ENCODE measurements around the gene KIAA0408. TPM values are rescaled to one million over a fixed set of nuclear protein-coding genes. Genes with fewer than 3 reads are reported as not detected.

KIAA0408 gene
- total RNA-seq, 1 donor from 2014 or later: 16.9 TPM

DNA sequence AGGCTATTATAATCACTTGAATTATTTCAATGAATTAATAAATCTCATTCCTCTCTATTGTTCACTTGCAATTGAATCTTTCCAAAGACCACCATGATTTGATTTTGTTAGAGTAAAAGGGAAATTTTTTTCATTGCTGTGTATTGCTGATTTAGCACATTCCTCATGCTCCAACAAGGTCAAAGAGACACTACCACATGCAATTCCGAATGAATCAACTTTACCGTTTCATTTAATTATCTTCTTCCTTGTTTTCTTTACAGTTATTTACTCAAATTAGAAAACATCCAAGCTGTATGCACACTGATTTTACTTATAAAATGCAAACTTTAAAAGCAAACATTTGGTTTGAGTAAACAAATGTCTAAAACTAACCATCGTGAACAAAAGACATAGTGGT is 967 bp downstream of the KIAA0408 start:
- Mint-ChIP-seq H3K27me3 (ENCODE audit: insufficient read depth) (no peaks in the 10 kb centered on the region), H3K4me1 (ENCODE audit: low read depth) (peaks cover 13% of the 10 kb centered on the region), H3K4me3 (no peak overlapping the region), H3K9me3 (no peaks in the 10 kb centered on the region), H3K27ac (no peak overlapping the region), H3K36me3 (ENCODE audit: low read depth) (peaks cover 3% of the 10 kb centered on the region)
- DNase-seq (ENCODE audit: low spot score): no peak
- intact Hi-C loops (cut with micrococcal nuclease): no loop called here

DNA sequence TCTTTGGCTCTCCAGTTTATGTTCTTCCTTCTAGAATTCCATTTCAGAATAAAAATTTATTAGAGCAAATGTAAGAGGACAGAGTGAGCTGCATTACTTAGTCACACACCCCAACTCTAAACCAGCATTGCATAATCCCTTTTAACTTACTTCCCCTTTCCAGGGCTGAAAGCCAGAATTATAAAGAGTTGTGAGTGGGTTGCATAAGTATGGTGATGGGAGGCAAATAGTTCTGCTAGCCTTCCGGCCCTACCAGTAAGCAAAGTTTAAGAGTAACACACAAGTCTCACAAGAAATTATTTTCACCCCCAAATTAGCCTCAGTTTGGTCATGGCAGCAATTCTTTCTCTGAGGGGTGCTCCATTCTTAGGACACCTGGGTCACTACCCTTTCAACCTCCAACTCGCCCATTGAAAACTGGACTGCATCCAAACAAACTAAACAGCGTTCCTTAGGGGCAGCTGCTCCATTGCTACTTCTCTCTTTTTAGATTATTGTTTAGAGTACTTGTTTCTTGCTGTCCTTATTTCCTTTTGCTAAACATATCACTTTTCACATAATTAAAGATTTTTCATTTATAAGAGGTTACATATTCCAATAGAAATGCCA is 1.6 kb downstream of the KIAA0408 start:
- peaks cover 4% of the 10 kb centered on the region for H3K36me3 Mint-ChIP-seq (ENCODE audit: low read depth)
- H3K9me3 Mint-ChIP-seq: no peaks in the 10 kb centered on the region
- intact Hi-C loops (cut with micrococcal nuclease): no loop called here
- peaks cover 13% of the 10 kb centered on the region for H3K4me1 Mint-ChIP-seq (ENCODE audit: low read depth)
- no peaks in the 10 kb centered on the region for H3K27me3 Mint-ChIP-seq (ENCODE audit: insufficient read depth)
- no peak for DNase-seq (ENCODE audit: low spot score)
- H3K27ac Mint-ChIP-seq: no peak overlapping the region
- no peak overlapping the region for H3K4me3 Mint-ChIP-seq

GRCh38 chr6:127456465-127456864 is 2.7 kb downstream of the KIAA0408 start:
- no peak overlapping the region for H3K27ac Mint-ChIP-seq
- no peaks in the 10 kb centered on the region for H3K27me3 Mint-ChIP-seq (ENCODE audit: insufficient read depth)
- H3K36me3 Mint-ChIP-seq (ENCODE audit: low read depth): peaks cover 5% of the 10 kb centered on the region
- H3K4me3 Mint-ChIP-seq: no peak overlapping the region
- peaks cover 13% of the 10 kb centered on the region for H3K4me1 Mint-ChIP-seq (ENCODE audit: low read depth)
- intact Hi-C loops (cut with micrococcal nuclease): no loop called here
- no peak for DNase-seq (ENCODE audit: low spot score)
- H3K9me3 Mint-ChIP-seq: no peaks in the 10 kb centered on the region

- Mint-ChIP-seq H3K27me3 (ENCODE audit: insufficient read depth) (no peaks in the 10 kb centered on the region), H3K9me3 (no peaks in the 10 kb centered on the region), H3K27ac (no peak overlapping the region), H3K36me3 (ENCODE audit: low read depth) (peaks cover 12% of the 10 kb centered on the region), H3K4me3 (no peak overlapping the region), H3K4me1 (ENCODE audit: low read depth) (no peaks in the 10 kb centered on the region)
- DNase-seq (ENCODE audit: low spot score): no peak
- intact Hi-C loops (cut with micrococcal nuclease): no loop called here
Measured at GRCh38 chr6:127453845-127454619, 5.2 kb downstream of the KIAA0408 start.

- intact Hi-C loops (cut with micrococcal nuclease): no loop called here
- no peak overlapping the region for H3K4me3 Mint-ChIP-seq
- no peaks in the 10 kb centered on the region for H3K9me3 Mint-ChIP-seq
- no peak for DNase-seq (ENCODE audit: low spot score)
- no peaks in the 10 kb centered on the region for H3K27me3 Mint-ChIP-seq (ENCODE audit: insufficient read depth)
- no peak overlapping the region for H3K27ac Mint-ChIP-seq
- H3K4me1 Mint-ChIP-seq (ENCODE audit: low read depth): peaks cover 2% of the 10 kb centered on the region
- H3K36me3 Mint-ChIP-seq (ENCODE audit: low read depth): peaks cover 16% of the 10 kb centered on the region
Measured at GRCh38 chr6:127452803-127453202, 6.4 kb downstream of the KIAA0408 start.

GRCh38 chr6:127451388-127451787 is 7.8 kb downstream of the KIAA0408 start:
- H3K4me3 Mint-ChIP-seq: no peak overlapping the region
- no peak for DNase-seq (ENCODE audit: low spot score)
- H3K27ac Mint-ChIP-seq: no peak overlapping the region
- intact Hi-C loops (cut with micrococcal nuclease): no loop called here
- H3K27me3 Mint-ChIP-seq (ENCODE audit: insufficient read depth): no peaks in the 10 kb centered on the region
- H3K36me3 Mint-ChIP-seq (ENCODE audit: low read depth): peaks cover 27% of the 10 kb centered on the region
- peaks cover 5% of the 10 kb centered on the region for H3K4me1 Mint-ChIP-seq (ENCODE audit: low read depth)
- no peaks in the 10 kb centered on the region for H3K9me3 Mint-ChIP-seq

- no peaks in the 10 kb centered on the region for H3K9me3 Mint-ChIP-seq
- intact Hi-C loops (cut with micrococcal nuclease): loop anchor here (2.0 kb wide), 1 partner anchor 27 kb away; no protein-coding TSS in a partner anchor
- peaks cover 5% of the 10 kb centered on the region for H3K4me1 Mint-ChIP-seq (ENCODE audit: low read depth)
- no peak overlapping the region for H3K27ac Mint-ChIP-seq
- no peaks in the 10 kb centered on the region for H3K27me3 Mint-ChIP-seq (ENCODE audit: insufficient read depth)
- H3K4me3 Mint-ChIP-seq: no peak overlapping the region
- H3K36me3 Mint-ChIP-seq (ENCODE audit: low read depth): peaks cover 29% of the 10 kb centered on the region
- no peak for DNase-seq (ENCODE audit: low spot score)
Measured at GRCh38 chr6:127447780-127448179, 11.4 kb downstream of the KIAA0408 start.

GRCh38 chr6:127446356-127446755 is 12.8 kb downstream of the KIAA0408 start:
- intact Hi-C loops (cut with micrococcal nuclease): loop anchor here (2.0 kb wide), 1 partner anchor 26 kb away; no protein-coding TSS in a partner anchor
- H3K9me3 Mint-ChIP-seq: no peaks in the 10 kb centered on the region

DNA sequence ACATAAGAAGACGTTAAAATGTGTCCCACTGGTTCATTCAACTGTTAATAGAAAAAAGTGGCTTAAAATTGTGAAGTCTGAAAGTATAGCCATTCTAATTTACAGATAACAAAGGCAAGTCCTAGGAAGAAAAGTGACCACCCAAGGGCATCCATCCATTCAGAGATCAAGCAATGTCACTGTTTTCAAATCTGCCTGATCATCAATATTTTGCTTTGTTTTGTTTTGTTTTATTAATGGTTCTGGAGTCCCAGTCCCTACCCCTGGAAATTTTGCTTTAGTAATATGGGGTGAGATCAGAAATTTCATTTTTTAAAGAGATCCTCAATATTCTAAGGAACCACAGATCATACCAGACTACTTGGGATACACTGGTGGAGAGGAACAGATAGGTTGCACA is 17.3 kb downstream of the KIAA0408 start:
- no peak overlapping the region for H3K27ac Mint-ChIP-seq
- intact Hi-C loops (cut with micrococcal nuclease): no loop called here
- peaks cover 12% of the 10 kb centered on the region for H3K36me3 Mint-ChIP-seq (ENCODE audit: low read depth)
- H3K27me3 Mint-ChIP-seq (ENCODE audit: insufficient read depth): no peaks in the 10 kb centered on the region
- no peak overlapping the region for H3K4me3 Mint-ChIP-seq
- H3K9me3 Mint-ChIP-seq: no peaks in the 10 kb centered on the region
- no peak for DNase-seq (ENCODE audit: low spot score)
- no peaks in the 10 kb centered on the region for H3K4me1 Mint-ChIP-seq (ENCODE audit: low read depth)

More at GRCh38 chr6:127446356-127446755, 12.8 kb downstream of the KIAA0408 start:
- H3K36me3 Mint-ChIP-seq (ENCODE audit: low read depth): peaks cover 27% of the 10 kb centered on the region
- H3K27me3 Mint-ChIP-seq (ENCODE audit: insufficient read depth): no peaks in the 10 kb centered on the region
- H3K27ac Mint-ChIP-seq: no peak overlapping the region
- peaks cover 5% of the 10 kb centered on the region for H3K4me1 Mint-ChIP-seq (ENCODE audit: low read depth)
- DNase-seq (ENCODE audit: low spot score): no peak
- no peak overlapping the region for H3K4me3 Mint-ChIP-seq

DNA sequence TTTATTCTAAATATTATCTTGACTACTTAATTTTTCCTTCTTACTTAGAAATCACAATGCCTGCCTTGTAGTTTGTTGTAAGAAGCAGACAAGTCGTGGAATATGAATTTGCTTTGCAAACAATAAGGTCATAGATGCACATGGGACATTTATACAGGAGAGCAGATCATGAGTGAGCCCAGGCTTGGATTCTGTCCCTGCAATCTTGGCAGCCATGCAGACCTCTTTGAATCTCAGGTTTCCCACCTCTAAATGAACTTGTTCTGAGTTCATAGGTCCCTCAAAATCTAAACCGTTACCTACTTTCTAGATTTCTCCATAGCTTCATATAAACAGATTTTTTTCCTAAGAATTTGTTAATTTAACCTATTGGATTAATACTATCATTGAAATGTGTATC is 19.5 kb downstream of the KIAA0408 start:
- no peaks in the 10 kb centered on the region for H3K4me1 Mint-ChIP-seq (ENCODE audit: low read depth)
- H3K27me3 Mint-ChIP-seq (ENCODE audit: insufficient read depth): no peaks in the 10 kb centered on the region
- H3K4me3 Mint-ChIP-seq: no peak overlapping the region
- no peak overlapping the region for H3K27ac Mint-ChIP-seq
- DNase-seq (ENCODE audit: low spot score): no peak
- no peaks in the 10 kb centered on the region for H3K9me3 Mint-ChIP-seq
- peaks cover 7% of the 10 kb centered on the region for H3K36me3 Mint-ChIP-seq (ENCODE audit: low read depth)
- intact Hi-C loops (cut with micrococcal nuclease): no loop called here

- H3K9me3 Mint-ChIP-seq: no peaks in the 10 kb centered on the region
- intact Hi-C loops (cut with micrococcal nuclease): no loop called here
- H3K36me3 Mint-ChIP-seq (ENCODE audit: low read depth): peaks cover 4% of the 10 kb centered on the region
- DNase-seq (ENCODE audit: low spot score): no peak
- H3K4me1 Mint-ChIP-seq (ENCODE audit: low read depth): no peaks in the 10 kb centered on the region
- H3K27ac Mint-ChIP-seq: no peak overlapping the region
- no peak overlapping the region for H3K4me3 Mint-ChIP-seq
- no peaks in the 10 kb centered on the region for H3K27me3 Mint-ChIP-seq (ENCODE audit: insufficient read depth)
Measured at GRCh38 chr6:127436578-127437110, 22.5 kb downstream of the KIAA0408 start.

DNA sequence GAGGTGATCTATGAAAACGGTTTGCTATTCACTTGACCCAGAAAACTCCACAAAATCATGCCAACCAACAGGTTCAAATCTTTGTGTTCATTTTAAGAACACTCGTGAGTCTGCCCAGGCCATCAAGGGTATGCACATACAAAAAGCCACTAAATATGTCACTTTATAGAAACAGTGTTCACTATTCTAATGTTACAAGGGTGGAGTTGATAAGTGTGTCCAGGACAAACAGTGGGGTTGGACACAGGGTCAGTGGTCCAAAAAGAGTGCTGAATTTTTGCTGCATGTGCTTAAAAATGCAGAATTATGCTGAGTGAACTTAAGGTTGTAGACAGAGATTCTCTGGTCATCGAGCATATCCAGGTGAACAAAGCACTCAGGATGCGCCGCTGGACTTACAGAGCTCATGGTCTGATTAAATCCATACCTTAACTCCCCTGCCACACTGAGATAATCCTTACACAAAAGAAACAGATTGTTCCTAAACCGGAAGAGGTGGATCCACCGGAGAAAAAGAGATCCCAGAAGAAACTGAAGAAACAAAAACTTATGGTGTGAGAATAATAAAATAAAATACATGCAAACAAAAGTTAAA is 23.5 kb downstream of the KIAA0408 start:
- H3K4me3 Mint-ChIP-seq: no peak overlapping the region
- no peaks in the 10 kb centered on the region for H3K9me3 Mint-ChIP-seq
- DNase-seq (ENCODE audit: low spot score): no peak
- peaks cover 2% of the 10 kb centered on the region for H3K36me3 Mint-ChIP-seq (ENCODE audit: low read depth)
- no peaks in the 10 kb centered on the region for H3K4me1 Mint-ChIP-seq (ENCODE audit: low read depth)
- intact Hi-C loops (cut with micrococcal nuclease): no loop called here
- no peaks in the 10 kb centered on the region for H3K27me3 Mint-ChIP-seq (ENCODE audit: insufficient read depth)
- no peak overlapping the region for H3K27ac Mint-ChIP-seq

GRCh38 chr6:127434651-127435050 is 24.5 kb downstream of the KIAA0408 start:
- intact Hi-C loops (cut with micrococcal nuclease): no loop called here
- H3K4me3 Mint-ChIP-seq: no peak overlapping the region
- H3K9me3 Mint-ChIP-seq: no peaks in the 10 kb centered on the region
- H3K36me3 Mint-ChIP-seq (ENCODE audit: low read depth): no peaks in the 10 kb centered on the region
- DNase-seq (ENCODE audit: low spot score): no peak
- H3K27me3 Mint-ChIP-seq (ENCODE audit: insufficient read depth): no peaks in the 10 kb centered on the region
- H3K27ac Mint-ChIP-seq: no peak overlapping the region
- H3K4me1 Mint-ChIP-seq (ENCODE audit: low read depth): no peaks in the 10 kb centered on the region

All from activated T-helper 1 cell treated with anti-CD3 and anti-CD28 coated beads, Interleukin-12 subunit alpha, Interleukin-12 subunit beta, Interleukin-2, Interleukin-4 antibody, amounts not matched to agents 30 ng/mL and 10 ng/mL and 1 ng/mL, durations not matched to agents 14 hours and 24 hours and 36 hours (primary cell).